Adrenal gland (tissue), 12 donors: ENCODE data around the gene POLR1B. TPM values are rescaled to one million over a fixed set of nuclear protein-coding genes. Genes with fewer than 3 reads are reported as not detected.
"Not testable (repeated sequence)": the region's sequence is repeated elsewhere in the genome, so short reads cannot be mapped to it uniquely, and the experiment has no call there.

Experiments
- DNase-seq, 7 donors: peaks; one replicate each; pipeline ENCODE4 v3.0.0-alpha.2; 2019 to 2020
- H3K27ac ChIP-seq, 5 donors: fragments of 200-600 bp; sonication (generic) in 4 of 5; 1 replicate in 3 of 5; 2 replicates in 2 of 5; pipeline versions ENCODE4 v1.5.1 to v1.8.0; 2016 to 2020; ENCODE audit warnings: mild to moderate bottlenecking in 1 of 5
- H3K27me3 ChIP-seq: fragments of 200-600 bp; 2 replicates; pipeline ENCODE4 v1.8.0; 2021
- H3K36me3 ChIP-seq, 2 donors: fragments of 200-600 bp; replicated peaks in 1 of 2; 1 replicate in 1 of 2; 2 replicates in 1 of 2; pipeline versions ENCODE4 v1.5.1 to v1.8.0; 2018 to 2022
- H3K4me1 ChIP-seq, 2 donors: fragments of 200-600 bp; replicated peaks in 1 of 2; 1 replicate in 1 of 2; 2 replicates in 1 of 2; pipeline versions ENCODE4 v1.5.1 to v1.8.0; 2018 to 2021
- H3K4me3 ChIP-seq, 4 donors: fragments of 200-600 bp; sonication (generic) in 3 of 4; one replicate each; pipeline ENCODE4 v1.5.1; 2016 to 2018
- H3K9me3 ChIP-seq, 3 donors: fragments of 200-600 bp; sonication (generic) in 1 of 3; replicated peaks in 1 of 3; 1 replicate in 2 of 3; 2 replicates in 1 of 3; pipeline versions ENCODE4 v1.5.1 to v1.8.0; 2016 to 2021
- POLR2A ChIP-seq, 2 donors: fragments of 450-650 bp; IDR thresholded peaks; one replicate each; pipeline ENCODE4 v1.6.1; 2017; ENCODE audit warnings: antibody characterized with exemption in 2 of 2, mild to moderate bottlenecking in 2 of 2, moderate library complexity in 1 of 2
- WGBS, 4 donors: extraction: QIAGEN DNeasy Blood & Tissue Kit in 2 of 4; methylation state at CpG; one replicate each; pipeline versions ENCODE4 v1.1.5 to v1.1.7; 2013 to 2017; 5-methylcytosine and 5-hydroxymethylcytosine counted together
- intact Hi-C, 2 donors: fragments of 100-400 bp; cut with DNase I; formaldehyde crosslinking; loops; one replicate each; pipeline versions ENCODE4 v1.14.1 to v1.15.0; 2022 to 2023
- polyA plus RNA-seq, 3 donors: library from polyadenylated mRNA; stranded (reverse); fragments of 200-250 nt in 2 of 3; fragments of 350-450 nt in 1 of 3; fragmentation: Illumina TruSeq in 1 of 3; extraction: RNeasy Lipid Tissue Mini Kit (QIAGEN cat#74804) in 1 of 3; gene quantifications; one replicate each; pipeline ENCODE4 v1.2.3, GENCODE V29; 2013 to 2014
- total RNA-seq, 9 donors: library from RNA; depleted of rRNA in 4 of 9; stranded (reverse); fragments of >200 nt in 4 of 9; fragments of 120-200 nt in 1 of 9; fragmentation: NEBNext Ultra II Directional in 1 of 9; extraction: Animal tissue kit (Norgen Biotek cat#: 25700) in 1 of 9; gene quantifications; one replicate each; pipeline versions ENCODE4 v1.1.0 to v1.2.4, GENCODE V29; 2013 to 2023
- TF ChIP-seq, protein P1 (sequence below), 6 experiments: fragments of 450-650 bp in 4 of 6; fragments of 200-600 bp in 2 of 6; sonication (generic) in 1 of 6; IDR thresholded peaks; 1 replicate in 5 of 6; 2 replicates in 1 of 6; pipeline versions ENCODE4 v1.5.1 to v1.8.0; 2016 to 2021; ENCODE audit warnings: antibody characterized with exemption in 6 of 6, mild to moderate bottlenecking in 2 of 6, moderate library complexity in 1 of 6
- donor health status: healthy with polysubstance abuse.
- donor health status: Bipolar disorder and iron deficiency.
- donor health status: DM: yes; HTN: yes; CAD: no.
- donor health status: DM: no; HTN: no; CAD: no.
- donor health status: DM: no; HTN: no; CAD: no.
- donor health status: DM: yes; HTN: yes; CAD: no.

POLR1B gene
- total and polyA plus RNA-seq, 12 donors = 4.2 to 30.3 (median 20.6) TPM

DNA sequence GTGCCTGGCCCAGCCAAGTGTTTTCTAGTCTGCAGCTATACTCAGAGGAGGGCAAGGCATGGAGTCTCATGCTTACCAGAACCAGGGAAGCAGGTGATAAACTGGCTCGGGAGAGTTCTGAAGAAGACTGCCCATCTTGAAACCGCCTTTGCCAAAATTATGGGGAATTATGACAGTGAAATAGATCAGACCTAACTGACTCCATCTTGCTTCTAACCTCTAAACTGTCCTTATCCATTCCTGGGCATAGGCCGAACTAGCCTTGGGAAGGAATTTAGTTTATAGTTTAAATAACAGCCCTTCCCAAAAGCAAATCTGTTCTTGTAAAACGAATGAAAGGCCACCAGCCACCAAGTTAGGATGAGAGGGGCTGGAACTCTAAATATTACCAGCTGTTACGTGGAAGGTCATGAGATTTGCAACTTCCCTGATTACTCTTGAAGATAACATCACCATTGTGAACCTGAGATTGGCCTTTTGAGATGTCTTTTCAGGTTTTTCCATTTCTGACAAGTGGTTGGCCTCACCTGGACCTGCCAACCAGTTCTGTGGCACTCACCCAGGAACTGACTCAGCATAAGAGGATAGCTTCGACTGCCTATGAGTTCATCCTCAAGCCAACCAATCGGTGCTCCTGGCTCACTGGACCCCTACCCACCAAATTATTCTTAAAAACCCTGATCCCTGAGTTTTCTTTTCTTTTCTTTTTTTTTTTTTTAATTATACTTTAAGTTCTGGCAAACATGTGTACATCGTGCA, 65.6 kb downstream of the POLR1B start:
- DNase-seq = peak in 1 of 7 donors; percentile 16
- no peaks in the 10 kb centered on the region for H3K27me3 ChIP-seq
- intact Hi-C loops = no loop called here
- 74 to 81% (median 80%) methylated on average over 7 to 8 of the region's 8 CpGs for WGBS, 4 donors
- H3K27ac ChIP-seq = no peak overlapping the region
- no peaks in the 10 kb centered on the region for H3K4me1 ChIP-seq
- no peaks in the 10 kb centered on the region for H3K36me3 ChIP-seq
- no peak for TF ChIP-seq POLR2A (IDR thresholded peaks at IDR 0.05)
- TF ChIP-seq, protein P1, sequence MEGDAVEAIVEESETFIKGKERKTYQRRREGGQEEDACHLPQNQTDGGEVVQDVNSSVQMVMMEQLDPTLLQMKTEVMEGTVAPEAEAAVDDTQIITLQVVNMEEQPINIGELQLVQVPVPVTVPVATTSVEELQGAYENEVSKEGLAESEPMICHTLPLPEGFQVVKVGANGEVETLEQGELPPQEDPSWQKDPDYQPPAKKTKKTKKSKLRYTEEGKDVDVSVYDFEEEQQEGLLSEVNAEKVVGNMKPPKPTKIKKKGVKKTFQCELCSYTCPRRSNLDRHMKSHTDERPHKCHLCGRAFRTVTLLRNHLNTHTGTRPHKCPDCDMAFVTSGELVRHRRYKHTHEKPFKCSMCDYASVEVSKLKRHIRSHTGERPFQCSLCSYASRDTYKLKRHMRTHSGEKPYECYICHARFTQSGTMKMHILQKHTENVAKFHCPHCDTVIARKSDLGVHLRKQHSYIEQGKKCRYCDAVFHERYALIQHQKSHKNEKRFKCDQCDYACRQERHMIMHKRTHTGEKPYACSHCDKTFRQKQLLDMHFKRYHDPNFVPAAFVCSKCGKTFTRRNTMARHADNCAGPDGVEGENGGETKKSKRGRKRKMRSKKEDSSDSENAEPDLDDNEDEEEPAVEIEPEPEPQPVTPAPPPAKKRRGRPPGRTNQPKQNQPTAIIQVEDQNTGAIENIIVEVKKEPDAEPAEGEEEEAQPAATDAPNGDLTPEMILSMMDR (IDR thresholded peaks at IDR 0.05) = no peak
- H3K4me3 ChIP-seq = no peak overlapping the region
- H3K9me3 ChIP-seq = no peaks in the 10 kb centered on the region

DNA sequence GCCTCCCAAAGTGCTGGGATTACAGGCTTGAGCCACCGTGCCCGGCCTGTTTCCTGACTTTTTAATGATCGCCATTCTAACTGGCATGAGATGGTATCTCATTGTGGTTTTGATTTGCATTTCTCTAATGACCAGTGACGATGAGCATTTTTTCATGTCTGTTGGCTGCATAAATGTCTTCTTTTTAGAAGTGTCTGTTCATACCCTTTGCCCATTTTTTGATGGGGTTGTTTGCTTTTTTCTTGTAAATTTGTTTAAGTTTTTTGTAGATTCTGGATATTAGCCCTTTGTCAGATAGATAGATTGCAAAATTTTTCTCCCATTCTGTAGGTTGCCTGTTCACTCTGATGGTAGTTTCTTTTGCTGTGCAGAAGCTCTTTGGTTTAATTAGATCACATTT, 67.1 kb downstream of the POLR1B start:
- DNase-seq, intact Hi-C loops, H3K9me3 ChIP-seq, H3K27me3 ChIP-seq, H3K36me3 ChIP-seq, H3K4me1 ChIP-seq, H3K27ac ChIP-seq, H3K4me3 ChIP-seq: not testable (repeated sequence)
- WGBS, 4 donors = 91 to 98% (median 95%) methylated on average over 4 of the region's 4 CpGs

GRCh38 chr2:112612283-112612682, 70.0 kb downstream of the POLR1B start:
- H3K27me3 ChIP-seq, H3K9me3 ChIP-seq, H3K36me3 ChIP-seq, DNase-seq, H3K27ac ChIP-seq, intact Hi-C loops, H3K4me3 ChIP-seq, H3K4me1 ChIP-seq: not testable (repeated sequence)
- 66 to 91% (median 74%) methylated on average over 1 of the region's 1 CpG for WGBS, 4 donors

DNA sequence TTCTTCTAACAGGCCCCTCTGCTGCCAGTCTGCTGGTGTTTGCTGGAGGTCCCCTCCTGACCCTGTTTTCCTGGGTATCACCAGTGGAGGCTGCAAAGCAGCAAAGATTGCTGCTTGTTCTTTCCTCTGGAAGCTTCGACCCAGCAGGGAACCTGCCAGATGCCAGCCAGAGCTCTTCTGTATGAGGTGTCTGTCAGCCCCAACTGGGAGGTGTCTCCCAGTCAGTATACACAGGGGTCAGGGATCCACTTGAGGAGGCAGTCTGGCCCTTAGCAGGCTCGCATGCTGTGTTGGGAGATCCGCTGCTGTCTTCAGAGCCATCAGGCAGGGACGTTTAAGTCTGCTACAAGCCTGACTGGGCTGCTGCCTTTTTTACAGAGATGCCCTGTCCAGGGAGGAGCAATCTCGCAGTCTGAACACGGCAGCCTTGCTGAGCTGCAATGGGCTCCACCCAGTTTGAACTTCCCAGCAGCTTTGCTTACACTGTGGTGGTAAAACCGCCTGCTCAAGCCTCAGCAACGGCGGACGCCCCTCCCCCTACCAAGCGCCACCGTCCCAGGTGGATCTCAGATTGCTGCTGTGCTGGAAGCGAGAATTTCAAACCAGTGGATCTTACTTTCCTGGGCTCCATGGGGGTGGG, 72.1 kb downstream of the POLR1B start:
- H3K27ac ChIP-seq = no peak overlapping the region
- H3K9me3 ChIP-seq = no peaks in the 10 kb centered on the region
- TF ChIP-seq, protein P1 (IDR thresholded peaks at IDR 0.05) = no peak
- TF ChIP-seq POLR2A (IDR thresholded peaks at IDR 0.05) = no peak
- intact Hi-C loops = no loop called here
- no peak for DNase-seq
- H3K27me3 ChIP-seq = no peaks in the 10 kb centered on the region
- no peak overlapping the region for H3K4me3 ChIP-seq
- no peaks in the 10 kb centered on the region for H3K36me3 ChIP-seq
- WGBS, 4 donors = 67 to 83% (median 76%) methylated on average over 9 to 13 of the region's 13 CpGs
- H3K4me1 ChIP-seq = no peaks in the 10 kb centered on the region

DNA sequence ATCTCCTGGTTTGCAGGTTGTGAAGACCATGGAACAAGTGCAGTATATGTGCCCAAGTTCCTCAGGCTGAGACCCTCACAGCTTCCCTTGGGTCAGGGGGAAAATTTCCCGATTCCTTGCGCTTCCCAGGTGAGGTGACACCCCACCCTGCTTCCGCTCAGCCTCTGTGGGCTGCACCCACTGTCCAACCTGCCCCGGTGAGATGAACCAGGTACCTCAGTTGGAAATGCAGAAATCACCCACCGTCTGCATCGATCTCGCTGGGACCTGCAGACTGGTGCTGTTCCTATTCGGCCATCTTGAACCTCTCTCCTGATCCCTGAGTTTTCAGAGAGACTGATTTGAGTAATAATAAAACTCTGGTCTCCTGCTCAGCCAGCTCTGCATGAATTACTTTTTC, 72.8 kb downstream of the POLR1B start:
- H3K27me3 ChIP-seq = no peaks in the 10 kb centered on the region
- no peaks in the 10 kb centered on the region for H3K4me1 ChIP-seq
- no peak for TF ChIP-seq POLR2A (IDR thresholded peaks at IDR 0.05)
- TF ChIP-seq, protein P1 (IDR thresholded peaks at IDR 0.05) = no peak
- intact Hi-C loops = no loop called here
- WGBS, 4 donors = 89 to 100% (median 96%) methylated on average over 5 to 8 of the region's 8 CpGs
- no peak overlapping the region for H3K27ac ChIP-seq
- H3K4me3 ChIP-seq = no peak overlapping the region
- no peaks in the 10 kb centered on the region for H3K9me3 ChIP-seq
- no peak for DNase-seq
- H3K36me3 ChIP-seq = no peaks in the 10 kb centered on the region

DNA sequence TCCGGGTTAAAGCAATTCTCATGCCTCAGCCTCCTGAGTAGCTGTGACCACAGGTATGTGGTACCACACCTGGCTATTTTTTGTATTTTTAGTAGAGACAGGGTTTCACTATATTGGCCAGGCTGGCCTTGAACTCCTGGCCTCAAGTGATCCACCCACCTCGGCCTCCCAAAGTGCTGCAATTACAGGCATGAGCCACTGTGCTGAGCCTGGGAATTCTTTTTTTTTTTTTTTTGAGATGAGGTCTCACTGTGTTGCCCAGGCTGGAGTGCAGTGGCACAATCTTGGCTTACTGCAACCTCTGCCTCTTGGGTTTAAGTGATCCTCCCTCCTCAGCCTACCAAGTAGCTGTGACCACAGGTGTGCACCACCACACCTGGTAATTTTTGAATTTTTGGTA, 73.5 kb downstream of the POLR1B start:
- H3K27ac ChIP-seq, DNase-seq, H3K9me3 ChIP-seq, H3K4me1 ChIP-seq, H3K4me3 ChIP-seq, intact Hi-C loops, H3K36me3 ChIP-seq, H3K27me3 ChIP-seq: not testable (repeated sequence)
- 86 to 100% (median 95%) methylated on average over 1 to 2 of the region's 2 CpGs for WGBS, 4 donors
